Left lung (tissue), 10 donors: Measurements from ENCODE around the gene RAB19. TPM values are rescaled to one million over a fixed set of nuclear protein-coding genes. Genes with fewer than 3 reads are reported as not detected.

Experiments
- ATAC-seq: fragments of 200-7000 bp; cut with Tn5 transposase; one replicate; pipeline ENCODE4 v1.9.1; 2020; ENCODE audit warnings: moderate library complexity
- DNase-seq, 4 donors: peaks; one replicate each; pipeline ENCODE4 v3.0.0-alpha.2; 2013 to 2020
- H3K27ac ChIP-seq, 2 donors: fragments of 200-600 bp; sonication (generic) in 1 of 2; one replicate each; pipeline versions ENCODE4 v1.5.0 to v1.8.0; 2020 to 2021
- H3K27me3 ChIP-seq, 2 donors: fragments of 200-600 bp; sonication (generic) in 1 of 2; one replicate each; pipeline versions ENCODE4 v1.5.0 to v1.8.0; 2020 to 2021
- H3K36me3 ChIP-seq, 2 donors: fragments of 200-600 bp; sonication (generic) in 1 of 2; one replicate each; pipeline versions ENCODE4 v1.5.0 to v1.8.0; 2020 to 2021
- H3K4me1 ChIP-seq, 2 donors: fragments of 200-600 bp; one replicate each; pipeline ENCODE4 v1.8.0; 2021
- H3K4me3 ChIP-seq, 2 donors: fragments of 200-600 bp; sonication (generic) in 1 of 2; one replicate each; pipeline versions ENCODE4 v1.5.0 to v1.8.0; 2020 to 2021; ENCODE audit warnings: mild to moderate bottlenecking in 1 of 2
- H3K9me3 ChIP-seq, 2 donors: fragments of 200-600 bp; sonication (generic) in 1 of 2; one replicate each; pipeline versions ENCODE4 v1.5.0 to v1.8.0; 2020 to 2021
- CTCF ChIP-seq, 2 donors: fragments of 200-600 bp; sonication (generic) in 1 of 2; IDR thresholded peaks; one replicate each; pipeline versions ENCODE4 v1.5.0 to v1.8.0; 2021; ENCODE audit warnings: antibody characterized with exemption in 2 of 2
- intact Hi-C, 2 donors: fragments of 100-400 bp; cut with DNase I; formaldehyde crosslinking; loops; one replicate each; pipeline versions ENCODE4 v1.11.2 to v1.14.2; 2022
- polyA plus RNA-seq, 6 donors: library from polyadenylated mRNA; unstranded; fragments of 120-200 nt; gene quantifications; one replicate each; pipeline ENCODE4 v1.2.1, GENCODE V29; 2013; ENCODE audit not compliant: insufficient read length in 6 of 6
- total RNA-seq, 2 donors: library from RNA; stranded (reverse); fragmentation: NEBNext Ultra II Directional; extraction: Animal tissue kit (Norgen Biotek cat#: 25700); gene quantifications; one replicate each; pipeline ENCODE4 v1.2.1, GENCODE V29; 2021
- donor health status: DM: no; HTN: yes; CAD: no.
- donor health status: DM: no; HTN: no; CAD: no.

RAB19 gene
- total and polyA plus RNA-seq, 8 donors: 0.97 to 5.1 (median 1.5) TPM

DNA sequence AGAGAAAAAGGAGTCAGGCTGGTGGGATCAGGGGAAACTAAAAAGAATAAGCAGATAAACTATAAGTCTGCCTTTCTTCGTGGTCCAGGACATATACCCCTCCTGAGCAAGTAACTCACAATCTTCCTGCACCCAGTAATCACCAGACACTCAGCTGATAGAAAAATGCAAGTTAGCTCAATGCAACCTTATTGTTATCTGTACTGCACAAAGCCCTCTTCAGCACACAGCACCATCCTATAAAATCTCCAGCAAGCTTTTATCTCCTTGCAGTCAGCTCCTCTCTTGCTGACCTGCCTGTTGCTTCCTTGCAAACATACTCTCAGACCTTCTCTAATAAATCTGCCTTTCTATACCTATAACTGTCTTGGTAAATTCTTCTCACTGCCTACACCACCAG is 12.2 kb upstream of the RAB19 start:
- ATAC-seq: no peak
- no peaks in the 10 kb centered on the region for H3K36me3 ChIP-seq
- H3K9me3 ChIP-seq: no peaks in the 10 kb centered on the region
- intact Hi-C loops: no loop called here
- no peak for DNase-seq
- no peak overlapping the region for H3K4me3 ChIP-seq
- no peaks in the 10 kb centered on the region for H3K27me3 ChIP-seq
- H3K27ac ChIP-seq: peak overlapping the region in 1 of 2 donors; percentile 71
- no peak for TF ChIP-seq CTCF (IDR thresholded peaks at IDR 0.05)
- H3K4me1 ChIP-seq: peaks cover 0 to 63% of the 10 kb centered on the region in 2 donors

DNA sequence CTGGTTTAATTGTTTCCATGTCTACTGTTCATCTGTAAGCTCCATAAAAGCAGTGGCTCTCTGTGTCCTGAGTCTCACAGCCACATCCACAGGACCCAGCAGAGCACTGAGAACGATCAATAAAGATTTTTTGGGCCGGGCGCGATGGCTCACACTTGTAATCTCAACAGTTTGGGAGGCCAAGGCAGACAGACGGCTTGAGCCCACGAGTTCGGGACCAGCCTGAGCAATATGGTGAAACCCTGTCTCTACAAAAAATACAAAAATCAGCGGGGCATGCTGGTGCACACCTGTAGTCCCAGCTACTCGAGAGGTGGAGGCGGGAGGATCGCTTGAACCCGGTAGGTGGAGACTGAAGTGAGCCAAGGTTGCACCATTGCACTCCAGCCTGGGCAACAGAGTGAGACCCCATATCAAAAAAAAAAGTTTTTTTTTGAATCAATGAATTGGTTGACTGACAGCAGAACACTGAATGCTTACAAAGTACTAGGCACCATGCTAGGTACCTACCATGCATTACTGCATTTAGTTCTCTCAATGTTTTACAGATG is 10.0 kb upstream of the RAB19 start:
- ATAC-seq (no peak), DNase-seq (no peak)
- H3K9me3 ChIP-seq: no peaks in the 10 kb centered on the region
- H3K36me3 ChIP-seq: no peaks in the 10 kb centered on the region
- H3K27ac ChIP-seq: no peak overlapping the region
- no peaks in the 10 kb centered on the region for H3K27me3 ChIP-seq
- no peak for TF ChIP-seq CTCF (IDR thresholded peaks at IDR 0.05)
- no peak overlapping the region for H3K4me3 ChIP-seq
- intact Hi-C loops: no loop called here
- peaks cover 0 to 70% of the 10 kb centered on the region in 2 donors for H3K4me1 ChIP-seq

DNA sequence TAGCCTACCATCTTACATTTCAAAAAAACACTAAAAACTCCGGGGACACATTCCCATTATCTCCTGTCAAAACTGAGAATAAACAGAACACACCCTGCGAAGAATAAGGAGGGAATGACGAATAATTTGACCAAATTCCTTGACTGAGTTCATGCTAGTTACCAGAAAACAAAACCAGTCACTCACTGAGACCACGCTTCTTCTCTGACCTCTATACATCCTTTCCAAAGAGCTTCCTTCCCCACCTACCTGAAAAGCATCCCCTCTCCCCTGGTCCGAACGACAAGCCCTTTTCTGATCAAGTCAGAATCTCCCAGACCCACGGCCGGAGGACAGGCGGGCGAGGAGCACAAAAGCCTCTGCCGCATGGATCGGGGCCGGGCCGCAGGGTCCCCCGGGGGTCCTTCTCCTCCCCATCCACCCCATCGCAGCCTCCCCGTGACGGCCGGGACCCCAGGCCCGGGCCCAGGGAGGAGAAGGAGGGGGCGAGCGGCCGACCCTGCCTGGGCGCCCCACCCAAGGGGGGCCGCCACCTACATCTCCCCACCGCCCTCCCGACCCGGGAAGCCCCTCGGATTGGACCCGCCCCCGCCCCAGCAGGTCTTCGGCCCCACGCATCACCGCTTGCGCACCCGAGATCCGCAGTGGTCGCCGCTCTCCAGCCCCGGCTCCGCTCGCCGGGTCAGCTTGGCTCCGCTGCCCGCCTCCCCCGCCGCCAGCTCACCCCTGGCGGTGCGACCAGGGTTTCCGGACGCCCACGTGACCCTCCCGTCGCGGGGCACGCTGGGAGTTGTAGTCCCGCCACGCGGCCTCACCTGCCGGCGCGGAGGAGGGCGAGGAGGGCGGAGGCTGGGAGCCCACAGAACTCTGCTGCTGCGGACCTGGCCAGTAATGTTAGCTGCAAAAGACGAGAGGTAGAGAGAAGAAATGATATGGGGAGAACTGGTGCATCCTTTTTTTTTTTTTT is 5.8 kb upstream of the RAB19 start, which contains the start of gene SLC37A3:
Gene SLC37A3 (minus strand): TSS at position 747 of the 967 bp plus-strand sequence. CDS start 16,004 bp downstream, outside the sequence.
- Histone ChIP-seq H3K9me3 (no peaks in the 10 kb centered on the region), H3K4me1 (peaks cover 0 to 42% of the 10 kb centered on the region in 2 donors), H3K4me3 (peak within 1 kb of the TSS; percentile 90 to 94), H3K27ac (peak within 1 kb of the TSS; percentile 67 to 90), H3K27me3 (no peaks in the 10 kb centered on the region), H3K36me3 (no peaks in the 10 kb centered on the region)
- peak; percentile 68 to 98 (median 88) for DNase-seq
- intact Hi-C loops: no loop called here
- peak; percentile 99 for ATAC-seq
- peak in 1 of 2 donors; percentile 36 for TF ChIP-seq CTCF (IDR thresholded peaks at IDR 0.05)

- peaks cover 0 to 7% of the 10 kb centered on the region in 2 donors for H3K27me3 ChIP-seq
- no peaks in the 10 kb centered on the region for H3K36me3 ChIP-seq
- peak overlapping the region in 1 of 2 donors; percentile 90 for H3K4me3 ChIP-seq
- H3K9me3 ChIP-seq: no peaks in the 10 kb centered on the region
- H3K27ac ChIP-seq: no peak overlapping the region
- peaks cover 0 to 41% of the 10 kb centered on the region in 2 donors for H3K4me1 ChIP-seq
- intact Hi-C loops: no loop called here
- ATAC-seq (no peak), DNase-seq (no peak)
- no peak for TF ChIP-seq CTCF (IDR thresholded peaks at IDR 0.05)
Observed at GRCh38 chr7:140398821-140399220, 5.0 kb upstream of the RAB19 start.

- Histone ChIP-seq H3K9me3 (no peaks in the 10 kb centered on the region), H3K4me1 (peaks cover 0 to 47% of the 10 kb centered on the region in 2 donors), H3K27me3 (peaks cover 0 to 16% of the 10 kb centered on the region in 2 donors), H3K36me3 (no peaks in the 10 kb centered on the region), H3K4me3 (no peak overlapping the region), H3K27ac (no peak overlapping the region)
- DNase-seq (no peak), ATAC-seq (no peak)
- intact Hi-C loops: no loop called here
- no peak for TF ChIP-seq CTCF (IDR thresholded peaks at IDR 0.05)
Observed at GRCh38 chr7:140400381-140400780, 3.5 kb upstream of the RAB19 start.
